HS-5 (cell line): Measurements from ENCODE around the gene S100B.

Experiments
- DNase-seq: peaks from one replicate; pipeline ENCODE4 v3.0.0-alpha.2; 2012; ENCODE audit warnings: low read depth

S100B gene

GRCh38 chr21:46627726-46628125 lies 22.8 kb upstream of the S100B start:
- DNase-seq: no peak

DNA sequence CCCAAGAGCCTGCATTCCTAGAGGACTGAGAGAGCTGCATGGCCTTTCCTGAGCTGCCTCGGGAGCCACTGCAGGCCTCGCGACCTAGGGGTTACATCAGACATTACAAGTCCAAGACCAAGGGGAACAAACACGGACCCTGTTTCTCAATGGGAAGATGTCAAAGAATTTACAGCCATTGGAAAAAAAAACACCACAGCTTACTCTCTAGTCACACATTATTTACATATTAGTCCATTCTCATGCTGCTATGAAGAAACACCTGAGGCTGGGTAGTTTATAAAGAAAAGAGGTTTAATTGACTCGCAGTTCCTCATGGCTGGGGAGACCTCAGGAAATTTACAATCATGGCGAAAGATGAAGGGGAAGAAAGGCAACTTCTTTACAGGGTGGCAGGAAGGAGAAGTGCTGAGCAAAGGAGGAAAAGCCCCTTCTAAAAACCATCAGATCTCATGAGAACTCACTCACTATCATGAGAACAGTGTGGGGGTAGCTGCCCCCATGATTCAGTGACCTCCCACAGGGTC lies 22.2 kb upstream of the S100B start:
- no peak for DNase-seq

DNA sequence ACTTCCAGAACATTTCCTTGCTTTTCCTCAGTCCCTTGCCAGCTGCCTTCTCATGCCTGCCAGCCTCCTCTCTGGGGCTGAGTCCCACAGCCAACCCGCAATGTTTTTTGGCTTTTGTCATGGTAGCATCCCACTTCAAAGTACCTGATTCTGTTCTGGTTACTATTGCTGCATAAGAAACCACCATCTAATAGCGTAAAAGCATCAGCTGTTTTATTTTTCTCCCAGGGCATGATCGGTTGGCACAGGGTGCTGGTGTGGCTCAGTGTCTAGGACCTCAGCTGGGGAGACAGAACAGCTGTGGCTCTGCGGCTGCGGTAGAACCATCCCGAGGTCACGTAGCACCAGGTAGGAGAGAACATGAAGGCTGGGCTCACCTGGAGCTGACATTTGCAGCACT lies 21.7 kb upstream of the S100B start:
- DNase-seq: no peak

- no peak for DNase-seq
Measured at GRCh38 chr21:46625759-46626158, 20.9 kb upstream of the S100B start.

DNA sequence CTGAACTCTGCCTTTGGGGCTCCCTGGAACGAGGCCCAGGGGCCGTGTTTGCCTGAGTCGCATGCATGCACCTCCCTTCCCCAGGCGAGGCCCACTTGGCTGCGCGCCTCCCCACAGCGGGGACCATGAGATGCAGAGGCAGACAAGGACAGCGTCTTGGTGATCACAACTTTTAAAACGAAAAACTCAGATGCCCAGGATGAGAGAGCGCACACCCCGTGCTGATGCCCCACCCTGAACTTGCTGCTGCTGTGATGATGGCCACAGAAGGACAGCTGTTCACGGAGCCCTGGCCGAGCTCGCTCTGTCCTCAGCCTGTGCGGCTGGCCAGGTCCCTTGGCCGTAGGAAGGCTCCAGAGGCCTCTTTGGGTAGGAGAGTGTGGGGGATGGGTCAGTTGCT lies 19.2 kb upstream of the S100B start:
- DNase-seq: no peak

DNA sequence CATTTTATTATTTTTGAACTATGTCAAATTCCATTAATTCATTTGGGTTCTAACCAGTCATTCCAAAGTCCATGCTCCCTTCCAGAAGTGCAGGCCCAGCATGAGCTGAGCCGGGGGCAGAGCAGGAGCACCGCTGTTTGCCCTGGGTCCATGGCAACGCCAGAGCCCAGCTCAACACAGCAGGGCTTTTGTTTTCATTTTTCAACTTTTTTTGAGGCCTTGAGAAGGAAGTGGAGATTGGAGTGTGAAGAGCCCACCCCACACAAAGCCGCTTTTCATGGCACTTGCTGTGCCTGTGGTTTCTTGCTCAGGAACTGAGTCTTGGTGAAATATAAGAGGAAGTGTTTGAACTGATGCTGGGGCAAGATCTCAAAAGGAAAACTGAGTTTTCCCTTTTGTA lies 17.3 kb upstream of the S100B start:
- no peak for DNase-seq

- no peak for DNase-seq
Measured at GRCh38 chr21:46621457-46622182, 16.7 kb upstream of the S100B start.

GRCh38 chr21:46620846-46621245 lies 16.0 kb upstream of the S100B start:
- no peak for DNase-seq

- DNase-seq: no peak
Measured at GRCh38 chr21:46619846-46620245, 15.0 kb upstream of the S100B start.

DNA sequence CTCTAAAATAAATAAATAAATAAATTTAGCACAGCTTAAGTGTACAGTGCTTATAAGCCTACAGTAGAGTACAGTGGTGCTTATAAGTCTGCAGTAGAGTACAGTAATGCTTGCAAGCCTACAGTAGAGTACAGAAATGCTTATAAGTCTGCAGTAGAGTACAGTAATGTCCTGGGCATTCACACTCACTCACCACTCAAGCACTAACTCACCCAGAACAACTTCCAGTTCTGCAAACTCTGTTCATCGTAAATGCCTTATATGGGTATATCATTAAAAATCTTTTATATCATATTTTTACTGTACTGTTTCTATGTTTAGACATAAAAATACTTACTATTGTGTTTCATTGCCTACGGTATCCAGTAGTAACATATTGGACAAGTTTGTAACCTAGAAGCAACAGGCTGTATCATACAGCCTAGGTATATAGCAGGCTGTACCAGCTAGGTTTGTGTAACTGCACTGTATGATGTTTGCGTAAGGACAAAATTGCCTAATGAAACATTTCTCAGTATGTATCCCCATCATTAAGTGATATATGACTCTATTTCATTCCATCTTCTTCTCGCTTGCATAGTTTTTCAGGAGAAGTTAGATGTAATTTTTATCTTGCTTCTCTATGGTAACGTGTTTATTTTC lies 14.0 kb upstream of the S100B start:
- DNase-seq: no peak

- DNase-seq: no peak
Measured at GRCh38 chr21:46617267-46618051, 12.6 kb upstream of the S100B start.

DNA sequence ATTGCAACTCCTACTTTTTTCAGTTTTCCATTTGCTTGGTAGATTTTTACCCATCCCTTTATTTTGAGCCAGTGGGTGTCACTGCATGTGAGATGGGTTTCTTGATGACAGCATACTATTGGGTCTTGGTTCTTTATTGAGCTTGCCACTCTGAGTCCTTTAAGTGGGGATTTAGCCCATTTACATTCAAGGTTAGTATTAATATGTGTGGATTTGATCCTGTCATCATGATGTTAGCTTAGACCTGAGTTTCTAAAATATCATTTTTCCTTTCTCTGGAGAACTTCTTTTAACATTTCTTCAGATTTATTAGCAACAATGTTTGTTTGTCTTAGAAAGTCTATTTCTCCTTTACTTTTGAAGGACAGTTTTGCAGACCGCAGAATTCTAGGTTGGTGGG lies 11.8 kb upstream of the S100B start:
- no peak for DNase-seq

- DNase-seq: no peak
Measured at GRCh38 chr21:46616050-46616449, 11.2 kb upstream of the S100B start.

- DNase-seq: no peak
Measured at GRCh38 chr21:46613391-46613790, 8.5 kb upstream of the S100B start.

GRCh38 chr21:46610018-46610701 lies 5.3 kb upstream of the S100B start:
- DNase-seq: no peak

- no peak for DNase-seq
Measured at GRCh38 chr21:46608672-46609111, 3.8 kb upstream of the S100B start.

- no peak for DNase-seq
Measured at GRCh38 chr21:46607636-46608035, 2.8 kb upstream of the S100B start.

DNA sequence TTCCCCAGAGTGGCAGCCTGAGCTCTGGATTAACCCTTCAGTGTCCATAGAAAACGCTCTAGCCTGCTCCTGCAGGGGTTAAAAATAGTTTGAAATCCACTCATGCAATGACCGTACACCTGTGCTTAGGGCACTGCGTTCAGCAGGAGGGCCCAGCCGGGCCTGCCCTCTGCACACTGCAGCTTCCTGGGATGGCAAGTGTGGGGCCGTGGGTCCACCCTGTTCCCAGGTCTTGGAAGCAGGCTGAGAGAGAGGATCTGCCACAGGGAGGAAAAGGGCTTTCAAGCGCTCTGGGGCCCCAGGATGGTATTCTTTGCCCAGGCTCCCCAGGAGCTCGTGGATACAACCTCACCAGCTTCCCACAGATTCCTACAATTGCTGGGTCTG lies 1.5 kb upstream of the S100B start:
- DNase-seq: no peak

- no peak for DNase-seq
Measured at GRCh38 chr21:46605767-46606426, 1.0 kb upstream of the S100B start.

- DNase-seq: no peak
Measured at GRCh38 chr21:46604329-46604974, 430 bp downstream of the S100B start.

DNA sequence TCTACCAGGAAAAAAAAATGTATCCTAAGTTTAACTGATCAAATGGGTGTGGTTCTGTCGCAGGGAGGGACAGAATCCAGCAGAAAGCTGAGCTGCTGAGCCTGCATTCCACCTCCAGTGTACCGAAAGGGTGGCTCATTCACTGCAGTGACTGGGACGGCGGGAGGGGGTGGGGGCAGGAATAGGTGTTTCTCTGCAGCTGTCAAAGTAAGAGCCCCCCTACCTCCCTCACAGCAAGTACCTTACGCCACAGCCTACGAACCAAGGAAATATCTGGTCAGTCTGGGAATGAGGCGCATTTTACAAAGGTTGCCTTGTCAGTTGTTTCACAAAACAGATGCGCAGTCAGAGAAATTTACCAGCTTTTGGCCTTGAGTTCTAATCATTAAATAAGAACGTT lies 1.7 kb downstream of the S100B start:
- DNase-seq: no peak
